ENCODE data around the gene ABI3BP. TPM values are rescaled to one million over a fixed set of nuclear protein-coding genes. Genes with fewer than 3 reads are reported as not detected.
"Not testable (repeated sequence)": the region's sequence is repeated elsewhere in the genome, so short reads cannot be mapped to it uniquely, and the experiment has no call there.

The ABI3BP gene
- total and polyA plus RNA-seq, 4 donors, result 21.9 to 87.5 (median 59.9) TPM

DNA sequence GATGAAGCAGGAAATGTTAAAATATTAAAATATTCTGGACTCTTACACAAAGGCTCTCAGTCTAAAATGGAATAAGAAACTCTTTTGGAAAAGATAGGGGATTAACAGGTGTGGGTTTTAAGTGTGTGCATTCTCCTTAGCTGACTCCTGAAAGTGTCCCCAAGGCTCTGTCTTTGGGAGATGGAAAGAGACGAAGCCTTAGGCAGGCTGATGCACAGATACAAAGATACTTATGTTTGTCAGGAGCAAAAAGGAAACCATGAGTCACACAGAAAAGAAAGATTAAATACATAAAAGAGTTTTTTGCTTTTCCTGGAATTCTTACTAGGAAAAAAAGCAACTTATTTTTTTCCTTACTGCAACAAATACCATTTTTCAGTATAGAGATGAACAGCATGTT is 23.8 kb upstream of the ABI3BP start:
- H3K36me3 ChIP-seq (ENCODE audit: control insufficient read depth in 4 of 4, insufficient read depth in 4 of 4, low read length in 4 of 4), result no peaks in the 10 kb centered on the region
- WGBS, 2 donors, result 66 to 88% methylated on average over 1 of the region's 1 CpG
- TF ChIP-seq, protein P1, sequence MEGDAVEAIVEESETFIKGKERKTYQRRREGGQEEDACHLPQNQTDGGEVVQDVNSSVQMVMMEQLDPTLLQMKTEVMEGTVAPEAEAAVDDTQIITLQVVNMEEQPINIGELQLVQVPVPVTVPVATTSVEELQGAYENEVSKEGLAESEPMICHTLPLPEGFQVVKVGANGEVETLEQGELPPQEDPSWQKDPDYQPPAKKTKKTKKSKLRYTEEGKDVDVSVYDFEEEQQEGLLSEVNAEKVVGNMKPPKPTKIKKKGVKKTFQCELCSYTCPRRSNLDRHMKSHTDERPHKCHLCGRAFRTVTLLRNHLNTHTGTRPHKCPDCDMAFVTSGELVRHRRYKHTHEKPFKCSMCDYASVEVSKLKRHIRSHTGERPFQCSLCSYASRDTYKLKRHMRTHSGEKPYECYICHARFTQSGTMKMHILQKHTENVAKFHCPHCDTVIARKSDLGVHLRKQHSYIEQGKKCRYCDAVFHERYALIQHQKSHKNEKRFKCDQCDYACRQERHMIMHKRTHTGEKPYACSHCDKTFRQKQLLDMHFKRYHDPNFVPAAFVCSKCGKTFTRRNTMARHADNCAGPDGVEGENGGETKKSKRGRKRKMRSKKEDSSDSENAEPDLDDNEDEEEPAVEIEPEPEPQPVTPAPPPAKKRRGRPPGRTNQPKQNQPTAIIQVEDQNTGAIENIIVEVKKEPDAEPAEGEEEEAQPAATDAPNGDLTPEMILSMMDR (IDR thresholded peaks at IDR 0.05; ENCODE audit: control extremely low read depth, extremely low read depth), result no peak
- no peak for DNase-seq
- no peak for ATAC-seq (ENCODE audit: insufficient read depth, low FRiP score)
- H3K9me3 ChIP-seq (ENCODE audit: control insufficient read depth in 4 of 4, insufficient read depth in 3 of 4, low read length in 3 of 4), result no peaks in the 10 kb centered on the region
- no peaks in the 10 kb centered on the region for H3K27me3 ChIP-seq (ENCODE audit: control insufficient read depth in 3 of 3, insufficient read depth in 3 of 3, low read length in 2 of 3)
- H3K9ac ChIP-seq (ENCODE audit: insufficient read depth in 1 of 2, low read length in 2 of 2), result no peak overlapping the region
- peaks cover 0 to 9% (median 0%) of the 10 kb centered on the region in 5 donors for H3K4me1 ChIP-seq (ENCODE audit: control insufficient read depth in 5 of 5, insufficient read depth in 5 of 5, low read length in 5 of 5)
- H3K27ac ChIP-seq (ENCODE audit: low read depth in 1 of 2, low read length in 1 of 2), result no peak overlapping the region
- H3K4me3 ChIP-seq, result no peak overlapping the region

DNA sequence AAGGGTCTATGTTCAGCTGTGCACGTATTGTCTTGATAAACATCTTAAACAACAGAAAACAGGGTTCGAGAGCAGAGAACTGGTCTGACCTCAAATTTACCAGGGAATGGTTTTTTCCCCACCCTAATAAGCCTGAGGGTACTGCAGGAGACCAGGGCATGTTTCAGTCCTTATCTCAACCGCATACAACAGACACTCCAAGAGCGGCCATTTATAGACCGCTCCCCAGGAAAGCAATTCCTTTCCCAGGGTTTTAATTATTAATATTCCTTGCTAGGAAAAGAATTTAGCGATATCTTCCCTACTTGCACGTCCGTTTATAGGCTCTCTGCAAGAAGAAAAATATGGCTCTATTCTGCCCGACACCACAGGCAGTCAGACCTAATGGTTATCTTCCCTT is 19.1 kb upstream of the ABI3BP start:
- not testable (repeated sequence) for H3K4me1 ChIP-seq (ENCODE audit: control insufficient read depth in 5 of 5, insufficient read depth in 5 of 5, low read length in 5 of 5); H3K4me3 ChIP-seq; H3K27me3 ChIP-seq (ENCODE audit: control insufficient read depth in 3 of 3, insufficient read depth in 3 of 3, low read length in 2 of 3); DNase-seq; H3K9me3 ChIP-seq (ENCODE audit: control insufficient read depth in 4 of 4, insufficient read depth in 3 of 4, low read length in 3 of 4); H3K27ac ChIP-seq (ENCODE audit: low read depth in 1 of 2, low read length in 1 of 2); H3K36me3 ChIP-seq (ENCODE audit: control insufficient read depth in 4 of 4, insufficient read depth in 4 of 4, low read length in 4 of 4); ATAC-seq (ENCODE audit: insufficient read depth, low FRiP score); H3K9ac ChIP-seq (ENCODE audit: insufficient read depth in 1 of 2, low read length in 2 of 2)
- WGBS, 2 donors, result 93 to 96% methylated on average over 8 to 9 of the region's 9 CpGs

DNA sequence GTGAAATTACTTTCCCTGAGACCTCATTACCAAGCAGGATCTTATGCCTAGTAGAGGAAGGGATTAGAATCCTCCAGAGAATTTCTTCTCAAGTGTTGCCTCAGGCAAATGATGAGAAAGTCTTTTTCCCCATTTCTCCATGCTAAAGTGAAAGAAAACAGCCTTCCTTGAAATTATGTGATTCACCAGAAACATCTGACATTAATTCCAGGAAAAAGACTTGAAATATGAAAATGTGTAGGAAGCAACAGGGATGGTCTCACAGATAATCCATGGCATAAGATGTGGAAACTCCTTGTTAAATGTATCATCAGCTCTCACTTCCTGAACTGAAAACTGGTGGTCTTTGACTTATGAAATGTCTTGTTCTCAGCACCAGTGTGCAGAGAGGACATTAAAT is 17.9 kb upstream of the ABI3BP start:
- Histone ChIP-seq H3K4me1 (ENCODE audit: control insufficient read depth in 5 of 5, insufficient read depth in 5 of 5, low read length in 5 of 5) (no peaks in the 10 kb centered on the region), H3K4me3 (no peak overlapping the region), H3K27me3 (ENCODE audit: control insufficient read depth in 3 of 3, insufficient read depth in 3 of 3, low read length in 2 of 3) (no peaks in the 10 kb centered on the region), H3K9me3 (ENCODE audit: control insufficient read depth in 4 of 4, insufficient read depth in 3 of 4, low read length in 3 of 4) (peaks cover 0 to 4% (median 3%) of the 10 kb centered on the region in 4 donors), H3K9ac (ENCODE audit: insufficient read depth in 1 of 2, low read length in 2 of 2) (no peak overlapping the region), H3K36me3 (ENCODE audit: control insufficient read depth in 4 of 4, insufficient read depth in 4 of 4, low read length in 4 of 4) (no peaks in the 10 kb centered on the region), H3K27ac (ENCODE audit: low read depth in 1 of 2, low read length in 1 of 2) (no peak overlapping the region)
- ATAC-seq (ENCODE audit: insufficient read depth, low FRiP score) (no peak), DNase-seq (no peak)
- TF ChIP-seq, protein P1 (IDR thresholded peaks at IDR 0.05; ENCODE audit: control extremely low read depth, extremely low read depth), result no peak

DNA sequence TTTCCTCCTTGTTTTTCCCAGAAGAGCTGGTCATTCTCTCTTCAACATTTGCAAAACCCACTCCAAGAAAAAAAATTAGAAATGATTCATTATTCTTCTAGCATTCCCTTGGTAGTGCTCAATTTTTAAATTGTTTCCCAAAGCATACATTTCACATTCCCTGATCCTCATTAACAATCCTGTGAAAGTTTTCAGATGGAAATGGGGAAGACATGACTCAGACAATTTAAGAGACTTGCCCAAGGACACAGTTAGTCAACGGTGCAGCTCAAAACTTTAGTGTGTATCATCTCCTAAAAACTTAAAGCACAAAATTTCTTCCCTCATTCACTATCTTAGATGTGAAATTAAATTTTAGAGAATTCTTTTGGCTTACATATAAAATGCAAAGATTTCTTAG is 17.1 kb upstream of the ABI3BP start:
- H3K27ac ChIP-seq (ENCODE audit: low read depth in 1 of 2, low read length in 1 of 2), result no peak overlapping the region
- H3K27me3 ChIP-seq (ENCODE audit: control insufficient read depth in 3 of 3, insufficient read depth in 3 of 3, low read length in 2 of 3), result no peaks in the 10 kb centered on the region
- no peaks in the 10 kb centered on the region for H3K4me1 ChIP-seq (ENCODE audit: control insufficient read depth in 5 of 5, insufficient read depth in 5 of 5, low read length in 5 of 5)
- peaks cover 0 to 4% (median 3%) of the 10 kb centered on the region in 4 donors for H3K9me3 ChIP-seq (ENCODE audit: control insufficient read depth in 4 of 4, insufficient read depth in 3 of 4, low read length in 3 of 4)
- H3K4me3 ChIP-seq, result no peak overlapping the region
- no peak overlapping the region for H3K9ac ChIP-seq (ENCODE audit: insufficient read depth in 1 of 2, low read length in 2 of 2)
- no peaks in the 10 kb centered on the region for H3K36me3 ChIP-seq (ENCODE audit: control insufficient read depth in 4 of 4, insufficient read depth in 4 of 4, low read length in 4 of 4)
- DNase-seq, result no peak
- 85% methylated on average over 1 of the region's 1 CpG for WGBS, 2 donors
- ATAC-seq (ENCODE audit: insufficient read depth, low FRiP score), result peak; percentile 27
- TF ChIP-seq, protein P1 (IDR thresholded peaks at IDR 0.05; ENCODE audit: control extremely low read depth, extremely low read depth), result no peak
